Heart right ventricle (tissue), 16 donors: ENCODE data around the gene MYOF. TPM values are rescaled to one million over a fixed set of nuclear protein-coding genes. Genes with fewer than 3 reads are reported as not detected.

Experiments used
- ATAC-seq, 8 donors: fragments of 200-7000 bp; cut with Tn5 transposase; one replicate each; pipeline ENCODE4 v1.9.1; 2020; ENCODE audit warnings: mild to moderate bottlenecking in 8 of 8, moderate library complexity in 8 of 8, moderate number of reproducible peaks in 1 of 8
- DNase-seq, 2 donors: peaks; one replicate each; pipeline ENCODE4 v3.0.0-alpha.2; 2020
- H3K27ac ChIP-seq, 10 donors: fragments of 200-600 bp; sonication (generic) in 2 of 10; one replicate each; pipeline versions ENCODE4 v1.5.0 to v1.8.0; 2020 to 2022; ENCODE audit warnings: mild to moderate bottlenecking in 3 of 10
- H3K27me3 ChIP-seq, 7 donors: fragments of 200-600 bp; one replicate each; pipeline ENCODE4 v1.8.0; 2021 to 2022; ENCODE audit warnings: mild to moderate bottlenecking in 2 of 7
- H3K36me3 ChIP-seq, 9 donors: fragments of 200-600 bp; sonication (generic) in 1 of 9; one replicate each; pipeline versions ENCODE4 v1.5.0 to v1.8.0; 2020 to 2022; ENCODE audit warnings: mild to moderate bottlenecking in 2 of 9
- H3K4me1 ChIP-seq, 9 donors: fragments of 200-600 bp; sonication (generic) in 1 of 9; one replicate each; pipeline versions ENCODE4 v1.5.0 to v1.8.0; 2020 to 2022; ENCODE audit warnings: mild to moderate bottlenecking in 4 of 9
- H3K4me3 ChIP-seq, 10 donors: fragments of 200-600 bp; sonication (generic) in 2 of 10; one replicate each; pipeline versions ENCODE4 v1.5.0 to v1.8.0; 2020 to 2022; ENCODE audit warnings: mild to moderate bottlenecking in 7 of 10, moderate library complexity in 2 of 10
- H3K9me3 ChIP-seq, 11 donors: fragments of 200-600 bp in 10 of 11; sonication (generic) in 2 of 11; one replicate each; pipeline versions ENCODE4 v1.5.0 to v1.8.0; 2013 to 2022; ENCODE audit warnings: mild to moderate bottlenecking in 2 of 11, control low read depth in 1 of 11, moderate library complexity in 1 of 11
- WGBS, 2 donors: extraction: QIAGEN DNeasy Blood & Tissue Kit; methylation state at CpG; one replicate each; pipeline ENCODE4 v1.1.7; 2013; ENCODE audit warnings: inconsistent platforms in 1 of 2; 5-methylcytosine and 5-hydroxymethylcytosine counted together
- intact Hi-C, 10 donors: fragments of 100-400 bp; cut with DNase I; formaldehyde crosslinking; loops; one replicate each; pipeline versions ENCODE4 v1.11.1 to v1.14.2; 2022
- polyA plus RNA-seq, 2 donors: library from polyadenylated mRNA; stranded (reverse); fragments of 200-250 nt; gene quantifications; one replicate each; pipeline ENCODE4 v1.2.3, GENCODE V29; 2013
- total RNA-seq, 10 donors: library from RNA; stranded (reverse); fragmentation: NEBNext Ultra II Directional in 3 of 10; extraction: Animal tissue kit (Norgen Biotek cat#: 25700) in 3 of 10; gene quantifications; one replicate each; pipeline versions ENCODE4 v1.2.1 to v1.2.4, GENCODE V29; 2021 to 2023
- TF ChIP-seq, protein P1 (sequence below), 9 donors: fragments of 200-600 bp; sonication (generic) in 2 of 9; IDR thresholded peaks; one replicate each; pipeline versions ENCODE4 v1.5.0 to v1.8.0; 2021 to 2022; ENCODE audit warnings: antibody characterized with exemption in 9 of 9, mild to moderate bottlenecking in 5 of 9, moderate library complexity in 1 of 9
- donor health status: Arrhythmogenic right ventricular cardiomyopathy.
- donor health status: ischemic (EF 13 %, LVEDD 7.1; RV severe dilation, severe dysfunction).
- donor health status: healthy with polysubstance abuse.
- donor health status: DM: no; HTN: yes; CAD: no.
- donor health status: DM: no; HTN: no; CAD: no.
- donor health status: ischemic (EF 25% LVEDD 6.9; RV normal size, moderate dysfunction).
- donor health status: ischemic (EF 25% LVEDD 5.7; RV mildly dilated, moderate dysfunction).
- donor health status: healthy.
- donor health status: DM: yes; HTN: yes; CAD: no.
- donor health status: Ischemic cardiomyopathy.
- donor health status: ischemic (EF 35%, LVEDD 5.7; RV mildly dilated, moderate dysfunction).
- donor health status: nonischemic (EF 11% LVEDD 7.7; RV severe dilation, severe dysfunction).
- donor health status: DM: yes; HTN: yes; CAD: no.
- donor health status: PGD.
- donor health status: ischemic (EF 29% LVEDD 5.4; RV normal size, mild dysfunction).
- donor health status: nonischemic (EF 23%, LVEDD 6.1; RV moderate dilation, normal function).

Gene MYOF
- total and polyA plus RNA-seq, 12 donors, result 14.5 to 54.6 (median 36.3) TPM

DNA sequence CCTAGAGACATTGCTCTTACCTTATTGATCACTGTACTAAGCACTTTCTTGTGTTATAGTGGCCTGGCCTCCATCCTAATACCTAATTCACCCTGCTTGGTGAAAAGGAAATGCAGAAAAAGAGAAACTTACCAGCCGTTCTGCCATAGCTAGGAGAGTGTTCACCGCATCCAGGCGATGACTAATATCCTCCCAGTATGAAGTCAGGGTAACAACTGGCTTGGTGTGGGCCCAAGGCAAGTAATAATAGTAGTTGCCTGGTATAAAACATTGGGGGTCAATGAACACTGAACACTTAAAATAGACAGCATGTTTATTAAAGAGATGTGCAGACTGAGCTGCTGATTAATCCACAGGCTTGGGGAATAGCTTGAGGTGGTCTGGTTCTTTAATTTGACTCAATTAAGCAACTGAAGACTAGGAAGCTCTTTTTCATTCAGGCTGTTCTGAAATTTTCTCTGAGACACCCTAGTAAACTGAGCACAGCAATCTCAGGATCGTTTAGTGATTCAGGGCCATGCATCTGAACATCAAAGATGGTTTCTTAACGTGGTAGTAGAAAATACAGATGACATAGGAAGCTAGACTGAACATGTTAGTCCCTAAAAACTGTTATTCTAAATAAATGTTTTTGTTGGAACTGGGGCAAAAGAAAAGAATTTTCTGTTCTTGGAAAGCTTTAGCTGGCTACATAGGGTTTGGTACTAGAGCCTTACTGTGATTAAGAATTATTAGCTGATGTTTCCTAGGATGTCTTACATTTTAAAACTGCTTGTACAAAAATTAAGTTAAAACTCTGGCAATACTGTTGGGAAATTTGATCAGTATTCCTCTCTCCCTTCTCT, 102.2 kb downstream of the MYOF start:
- Histone ChIP-seq H3K36me3 (peaks cover 0 to 55% (median 20%) of the 10 kb centered on the region in 9 donors), H3K27me3 (no peaks in the 10 kb centered on the region), H3K9me3 (no peaks in the 10 kb centered on the region), H3K4me3 (no peak overlapping the region), H3K27ac (peak overlapping the region in 1 of 10 donors; percentile 8), H3K4me1 (peaks cover 3 to 53% (median 23%) of the 10 kb centered on the region in 9 donors)
- intact Hi-C loops, result loop anchor here in 3 of 10 donors (5.0 kb wide), 3 partner anchors 42 to 302 kb away; no protein-coding TSS in a partner anchor
- TF ChIP-seq, protein P1, sequence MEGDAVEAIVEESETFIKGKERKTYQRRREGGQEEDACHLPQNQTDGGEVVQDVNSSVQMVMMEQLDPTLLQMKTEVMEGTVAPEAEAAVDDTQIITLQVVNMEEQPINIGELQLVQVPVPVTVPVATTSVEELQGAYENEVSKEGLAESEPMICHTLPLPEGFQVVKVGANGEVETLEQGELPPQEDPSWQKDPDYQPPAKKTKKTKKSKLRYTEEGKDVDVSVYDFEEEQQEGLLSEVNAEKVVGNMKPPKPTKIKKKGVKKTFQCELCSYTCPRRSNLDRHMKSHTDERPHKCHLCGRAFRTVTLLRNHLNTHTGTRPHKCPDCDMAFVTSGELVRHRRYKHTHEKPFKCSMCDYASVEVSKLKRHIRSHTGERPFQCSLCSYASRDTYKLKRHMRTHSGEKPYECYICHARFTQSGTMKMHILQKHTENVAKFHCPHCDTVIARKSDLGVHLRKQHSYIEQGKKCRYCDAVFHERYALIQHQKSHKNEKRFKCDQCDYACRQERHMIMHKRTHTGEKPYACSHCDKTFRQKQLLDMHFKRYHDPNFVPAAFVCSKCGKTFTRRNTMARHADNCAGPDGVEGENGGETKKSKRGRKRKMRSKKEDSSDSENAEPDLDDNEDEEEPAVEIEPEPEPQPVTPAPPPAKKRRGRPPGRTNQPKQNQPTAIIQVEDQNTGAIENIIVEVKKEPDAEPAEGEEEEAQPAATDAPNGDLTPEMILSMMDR (IDR thresholded peaks at IDR 0.05), result no peak
- no peak for DNase-seq
- no peak for ATAC-seq
- 76 to 80% methylated on average over 5 of the region's 5 CpGs for WGBS, 2 donors

DNA sequence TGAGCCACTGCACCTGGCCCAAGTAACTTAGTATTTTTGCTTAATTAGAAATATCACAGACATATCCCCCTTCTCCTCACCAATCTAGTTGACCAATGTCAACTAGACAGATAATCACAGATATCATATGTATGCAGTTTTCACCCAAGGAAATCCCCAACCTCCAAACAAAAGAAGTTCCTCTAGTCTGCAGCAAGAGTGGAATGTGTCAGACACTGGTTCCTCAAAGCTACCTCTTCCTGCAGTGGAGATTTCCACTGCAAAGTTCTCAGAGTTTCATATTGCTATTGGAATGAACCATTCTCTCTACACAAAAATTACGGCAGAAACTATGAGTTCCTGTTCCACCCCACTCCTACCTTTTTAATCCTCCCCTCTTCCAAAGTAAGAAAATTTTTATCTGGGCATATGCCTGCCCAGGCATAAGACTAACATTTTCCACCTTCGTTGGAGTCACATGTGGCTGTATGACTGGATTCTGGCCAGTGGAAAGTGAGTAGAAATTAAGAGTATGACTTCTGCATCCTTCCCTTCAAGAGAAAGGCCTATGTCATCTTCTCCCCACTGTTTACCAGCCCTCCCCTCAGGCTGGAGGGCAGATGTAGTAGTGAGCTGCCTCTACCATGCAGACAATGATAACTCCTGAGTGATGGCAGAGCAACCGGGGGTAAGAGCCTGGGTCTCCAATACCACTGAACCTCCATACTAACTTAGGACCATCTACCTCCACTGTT, 103.0 kb downstream of the MYOF start:
- ATAC-seq (no peak), DNase-seq (no peak)
- TF ChIP-seq, protein P1 (IDR thresholded peaks at IDR 0.05), result no peak
- H3K36me3 ChIP-seq, result peaks cover 0 to 59% (median 27%) of the 10 kb centered on the region in 9 donors
- peak overlapping the region in 1 of 10 donors; percentile 33 for H3K27ac ChIP-seq
- no peaks in the 10 kb centered on the region for H3K9me3 ChIP-seq
- no peaks in the 10 kb centered on the region for H3K27me3 ChIP-seq
- 78 to 82% methylated on average over 3 of the region's 3 CpGs for WGBS, 2 donors
- no peak overlapping the region for H3K4me3 ChIP-seq
- intact Hi-C loops, result loop anchor here in 3 of 10 donors (5.0 kb wide), 3 partner anchors 43 to 303 kb away; no protein-coding TSS in a partner anchor
- peaks cover 3 to 48% (median 22%) of the 10 kb centered on the region in 9 donors for H3K4me1 ChIP-seq

GRCh38 chr10:93378039-93378438, 104.1 kb downstream of the MYOF start:
- intact Hi-C loops, result loop anchor here in 3 of 10 donors (5.0 kb wide), 3 partner anchors 44 to 304 kb away; no protein-coding TSS in a partner anchor
- H3K36me3 ChIP-seq, result peaks cover 0 to 70% (median 35%) of the 10 kb centered on the region in 9 donors
- H3K4me1 ChIP-seq, result peaks cover 3 to 37% (median 11%) of the 10 kb centered on the region in 9 donors
- no peak overlapping the region for H3K4me3 ChIP-seq
- no peaks in the 10 kb centered on the region for H3K27me3 ChIP-seq
- TF ChIP-seq, protein P1 (IDR thresholded peaks at IDR 0.05), result no peak
- no peak for ATAC-seq
- H3K27ac ChIP-seq, result peak overlapping the region in 4 of 10 donors; percentile 55 to 79 (median 76)
- WGBS, 2 donors, result 81 to 90% methylated on average over 2 of the region's 2 CpGs
- no peak for DNase-seq
- H3K9me3 ChIP-seq, result no peaks in the 10 kb centered on the region
